Left lung (tissue), 10 donors: ENCODE results near the gene TCERG1L. TPM values are rescaled to one million over a fixed set of nuclear protein-coding genes. Genes with fewer than 3 reads are reported as not detected.

Experiments
- ATAC-seq: fragments of 200-7000 bp; cut with Tn5 transposase; one replicate; pipeline ENCODE4 v1.9.1; 2020; ENCODE audit warnings: moderate library complexity
- DNase-seq, 4 donors: peaks; one replicate each; pipeline ENCODE4 v3.0.0-alpha.2; 2013 to 2020
- H3K27ac ChIP-seq, 2 donors: fragments of 200-600 bp; sonication (generic) in 1 of 2; one replicate each; pipeline versions ENCODE4 v1.5.0 to v1.8.0; 2020 to 2021
- H3K27me3 ChIP-seq, 2 donors: fragments of 200-600 bp; sonication (generic) in 1 of 2; one replicate each; pipeline versions ENCODE4 v1.5.0 to v1.8.0; 2020 to 2021
- H3K36me3 ChIP-seq, 2 donors: fragments of 200-600 bp; sonication (generic) in 1 of 2; one replicate each; pipeline versions ENCODE4 v1.5.0 to v1.8.0; 2020 to 2021
- H3K4me1 ChIP-seq, 2 donors: fragments of 200-600 bp; one replicate each; pipeline ENCODE4 v1.8.0; 2021
- H3K4me3 ChIP-seq, 2 donors: fragments of 200-600 bp; sonication (generic) in 1 of 2; one replicate each; pipeline versions ENCODE4 v1.5.0 to v1.8.0; 2020 to 2021; ENCODE audit warnings: mild to moderate bottlenecking in 1 of 2
- H3K9me3 ChIP-seq, 2 donors: fragments of 200-600 bp; sonication (generic) in 1 of 2; one replicate each; pipeline versions ENCODE4 v1.5.0 to v1.8.0; 2020 to 2021
- CTCF ChIP-seq, 2 donors: fragments of 200-600 bp; sonication (generic) in 1 of 2; IDR thresholded peaks; one replicate each; pipeline versions ENCODE4 v1.5.0 to v1.8.0; 2021; ENCODE audit warnings: antibody characterized with exemption in 2 of 2
- intact Hi-C, 2 donors: fragments of 100-400 bp; cut with DNase I; formaldehyde crosslinking; loops; one replicate each; pipeline versions ENCODE4 v1.11.2 to v1.14.2; 2022
- polyA plus RNA-seq, 6 donors: library from polyadenylated mRNA; unstranded; fragments of 120-200 nt; gene quantifications; one replicate each; pipeline ENCODE4 v1.2.1, GENCODE V29; 2013; ENCODE audit not compliant: insufficient read length in 6 of 6
- total RNA-seq, 2 donors: library from RNA; stranded (reverse); fragmentation: NEBNext Ultra II Directional; extraction: Animal tissue kit (Norgen Biotek cat#: 25700); gene quantifications; one replicate each; pipeline ENCODE4 v1.2.1, GENCODE V29; 2021
- donor health status: DM: no; HTN: yes; CAD: no.
- donor health status: DM: no; HTN: no; CAD: no.

TCERG1L gene
- total and polyA plus RNA-seq, 8 donors, result 0.35 to 0.72 (median 0.48) TPM; not detected in 2

- H3K4me1 ChIP-seq, result no peaks in the 10 kb centered on the region
- no peak for ATAC-seq
- peak in 1 of 4 donors; percentile 39 for DNase-seq
- intact Hi-C loops, result no loop called here
- peaks cover 0 to 9% of the 10 kb centered on the region in 2 donors for H3K9me3 ChIP-seq
- no peaks in the 10 kb centered on the region for H3K36me3 ChIP-seq
- H3K27me3 ChIP-seq, result peaks cover 0 to 30% of the 10 kb centered on the region in 2 donors
- TF ChIP-seq CTCF (IDR thresholded peaks at IDR 0.05), result no peak
- H3K27ac ChIP-seq, result no peak overlapping the region
- no peak overlapping the region for H3K4me3 ChIP-seq
These were observed 164.7 kb downstream of the TCERG1L start for GRCh38 chr10:131146790-131147189.

GRCh38 chr10:131145756-131146155 lies 165.8 kb downstream of the TCERG1L start:
- intact Hi-C loops, result no loop called here
- H3K4me1 ChIP-seq, result no peaks in the 10 kb centered on the region
- H3K27ac ChIP-seq, result no peak overlapping the region
- peak in 1 of 4 donors; percentile 8 for DNase-seq
- no peak for ATAC-seq
- no peak for TF ChIP-seq CTCF (IDR thresholded peaks at IDR 0.05)
- H3K27me3 ChIP-seq, result peaks cover 0 to 40% of the 10 kb centered on the region in 2 donors
- no peaks in the 10 kb centered on the region for H3K36me3 ChIP-seq
- peaks cover 0 to 4% of the 10 kb centered on the region in 2 donors for H3K9me3 ChIP-seq
- H3K4me3 ChIP-seq, result no peak overlapping the region

GRCh38 chr10:131144711-131145375 lies 166.7 kb downstream of the TCERG1L start:
- Histone ChIP-seq H3K4me1 (no peaks in the 10 kb centered on the region), H3K9me3 (no peaks in the 10 kb centered on the region), H3K4me3 (no peak overlapping the region), H3K27me3 (peaks cover 0 to 49% of the 10 kb centered on the region in 2 donors), H3K27ac (no peak overlapping the region), H3K36me3 (no peaks in the 10 kb centered on the region)
- no peak for ATAC-seq
- intact Hi-C loops, result no loop called here
- no peak for TF ChIP-seq CTCF (IDR thresholded peaks at IDR 0.05)
- DNase-seq, result peak in 1 of 4 donors; percentile 54

GRCh38 chr10:131144196-131144595 lies 167.3 kb downstream of the TCERG1L start:
- DNase-seq (no peak), ATAC-seq (no peak)
- Histone ChIP-seq H3K4me1 (no peaks in the 10 kb centered on the region), H3K9me3 (no peaks in the 10 kb centered on the region), H3K36me3 (no peaks in the 10 kb centered on the region), H3K27me3 (peaks cover 0 to 49% of the 10 kb centered on the region in 2 donors), H3K27ac (no peak overlapping the region), H3K4me3 (no peak overlapping the region)
- TF ChIP-seq CTCF (IDR thresholded peaks at IDR 0.05), result no peak
- intact Hi-C loops, result no loop called here

- H3K9me3 ChIP-seq, result no peaks in the 10 kb centered on the region
- intact Hi-C loops, result no loop called here
- DNase-seq (peak in 2 of 4 donors; percentile 23 to 58), ATAC-seq (no peak)
- H3K4me3 ChIP-seq, result no peak overlapping the region
- no peak for TF ChIP-seq CTCF (IDR thresholded peaks at IDR 0.05)
- no peaks in the 10 kb centered on the region for H3K4me1 ChIP-seq
- no peak overlapping the region for H3K27ac ChIP-seq
- H3K27me3 ChIP-seq, result peaks cover 0 to 49% of the 10 kb centered on the region in 2 donors
- no peaks in the 10 kb centered on the region for H3K36me3 ChIP-seq
These were observed 167.9 kb downstream of the TCERG1L start for GRCh38 chr10:131143425-131144165.
